NOMO-1 treated with dmso at 0.1 percent for 144 hours (cell line): Measurements from ENCODE around the gene COA6.

Experiments
- DNase-seq: peaks from one replicate; lab custom pipeline; 2025; ENCODE audit not compliant: unreplicated experiment; lab: John Stamatoyannopoulos, UW

Gene COA6

DNA sequence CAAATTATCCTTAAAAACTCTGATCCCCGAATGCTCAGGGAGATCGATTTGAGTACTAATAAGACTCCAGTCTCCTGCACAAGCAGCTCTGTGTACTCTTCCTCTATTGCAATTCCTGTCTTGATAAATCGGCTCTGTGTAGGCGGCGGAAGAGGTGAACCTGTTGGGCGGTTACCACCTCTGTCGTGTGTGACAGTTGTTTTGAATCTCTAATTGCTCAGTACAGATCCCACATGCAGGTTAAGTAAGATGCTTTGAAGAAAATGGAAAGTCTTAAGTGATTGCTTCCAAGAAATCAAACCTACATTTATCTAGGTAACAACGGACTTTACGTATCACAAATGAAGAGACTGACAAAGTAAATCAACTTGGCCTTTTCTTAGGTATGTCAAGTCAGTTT lies 35.5 kb downstream of the COA6 start:
- DNase-seq = no peak

DNA sequence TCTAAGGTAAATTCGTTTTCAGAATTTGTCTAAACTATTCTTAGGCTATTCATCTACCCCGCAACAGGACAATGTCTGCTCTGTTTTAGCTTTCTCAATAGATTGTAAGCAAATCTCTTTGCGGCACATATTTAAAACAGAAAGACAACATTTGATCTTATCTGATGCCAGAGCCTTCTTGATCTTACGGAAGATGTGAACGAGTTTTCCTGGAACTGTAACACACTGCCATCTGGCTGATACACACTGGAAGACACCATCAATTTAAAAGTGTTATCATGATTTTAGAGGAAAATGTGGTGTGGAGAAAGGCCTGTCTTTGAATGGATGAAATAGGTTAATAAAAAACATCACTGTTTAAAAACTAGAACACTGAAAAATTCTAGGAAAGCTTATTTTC lies 36.1 kb downstream of the COA6 start:
- no peak for DNase-seq

DNA sequence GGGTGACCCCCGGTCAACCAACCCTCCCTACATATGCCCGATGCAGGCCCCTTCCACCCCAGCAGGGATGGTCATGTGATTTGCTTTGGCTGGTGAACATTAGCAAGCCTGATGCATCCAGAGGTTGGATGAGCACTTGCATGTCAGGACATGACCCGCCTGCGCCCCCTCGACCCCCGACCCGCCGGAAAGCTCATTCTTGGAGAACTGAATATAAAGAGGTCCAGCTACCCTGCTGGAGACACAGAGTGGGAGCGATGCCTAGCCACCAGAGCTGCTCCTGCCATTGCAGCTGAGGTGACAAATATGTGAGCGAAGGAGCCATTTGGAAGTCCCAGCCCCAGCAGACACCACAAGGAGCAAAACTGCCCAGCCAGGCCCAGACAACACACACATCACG lies 39.6 kb downstream of the COA6 start:
- DNase-seq = no peak

DNA sequence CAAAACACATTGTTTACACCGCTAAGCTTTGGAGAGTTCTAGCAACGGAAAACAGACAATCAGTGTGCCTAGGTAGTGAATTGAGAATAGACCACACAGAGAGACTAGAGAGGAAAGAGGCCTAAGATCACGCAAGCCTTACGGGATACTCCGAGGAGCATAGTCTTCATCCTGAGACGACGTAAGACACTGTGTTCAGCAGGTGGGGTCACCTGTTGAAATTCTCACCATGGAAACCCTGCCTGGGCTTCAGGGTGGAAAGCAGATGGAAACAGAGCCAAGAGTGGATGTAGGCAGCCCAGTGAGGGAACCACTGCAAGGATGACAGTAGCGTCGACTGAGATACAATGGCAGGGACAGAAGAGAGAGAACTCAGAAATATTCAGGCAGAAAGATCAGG lies 40.2 kb downstream of the COA6 start:
- DNase-seq = no peak

DNA sequence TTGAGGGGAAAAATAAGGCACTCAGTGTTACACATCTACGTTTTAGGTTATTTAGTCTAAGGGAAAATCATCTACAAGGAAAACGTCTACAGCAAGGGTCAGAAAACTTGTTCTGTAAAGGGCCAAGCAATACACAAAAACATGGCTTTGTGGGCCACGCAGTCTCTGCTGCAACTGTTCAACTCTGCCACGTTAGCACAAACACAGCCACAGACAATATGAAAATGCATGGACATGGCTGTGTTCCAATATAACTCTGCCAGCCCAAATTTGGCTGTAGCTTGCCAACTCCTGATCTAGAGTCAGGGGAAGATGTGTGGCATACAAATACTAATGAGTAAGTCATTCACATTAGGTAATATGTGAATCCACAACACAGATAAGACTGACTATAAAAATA lies 40.7 kb downstream of the COA6 start:
- DNase-seq = no peak

DNA sequence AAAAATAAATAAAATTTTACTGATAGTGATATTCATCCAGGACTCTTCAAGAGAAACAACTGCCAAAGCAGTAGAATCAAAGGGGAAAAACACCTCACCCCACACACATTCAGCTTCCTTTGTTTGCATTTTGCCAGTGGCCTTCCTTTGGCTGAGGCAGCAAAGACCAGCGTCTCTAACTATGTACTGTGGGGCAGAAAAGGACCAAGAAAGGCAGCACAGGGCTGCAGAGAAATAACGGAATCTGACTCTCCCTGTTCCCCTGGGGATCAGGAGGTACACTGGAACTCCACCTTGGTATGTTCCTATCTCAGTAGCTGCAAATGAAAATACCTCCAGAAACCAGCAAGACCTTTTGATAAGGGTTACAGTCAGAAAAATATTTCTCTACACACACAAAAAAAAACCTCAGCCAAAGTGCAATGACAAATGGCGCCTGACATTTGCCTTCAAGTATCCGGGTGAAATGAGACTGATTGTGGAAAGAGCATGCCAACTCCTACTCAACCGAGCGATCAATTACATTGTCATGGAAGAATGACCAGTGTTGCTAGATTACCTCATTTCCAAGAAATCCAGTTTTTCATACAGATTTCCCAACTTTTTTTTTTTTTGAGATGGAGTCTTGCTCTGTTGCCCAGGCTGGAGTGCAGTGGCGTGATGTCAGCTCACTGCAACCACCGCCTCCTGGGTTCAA lies 54.8 kb downstream of the COA6 start:
- DNase-seq = no peak

DNA sequence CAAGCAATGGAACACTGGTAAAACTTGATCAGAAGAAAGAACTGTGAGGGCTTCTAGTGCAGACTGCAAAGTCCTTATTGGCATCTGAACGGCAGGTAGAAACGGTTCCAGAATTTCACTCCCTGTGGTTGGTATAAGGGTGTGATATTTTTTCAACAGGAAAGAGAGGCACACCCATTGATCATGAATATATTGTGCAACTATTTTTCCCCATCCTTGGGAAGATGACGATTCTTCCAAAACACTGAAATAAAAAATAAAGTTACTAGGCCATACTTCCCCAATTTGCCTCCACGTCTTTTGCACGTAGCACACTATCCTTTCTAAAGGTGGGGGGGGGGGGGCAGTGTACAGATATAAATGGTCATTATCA lies 56.2 kb downstream of the COA6 start:
- DNase-seq = no peak

DNA sequence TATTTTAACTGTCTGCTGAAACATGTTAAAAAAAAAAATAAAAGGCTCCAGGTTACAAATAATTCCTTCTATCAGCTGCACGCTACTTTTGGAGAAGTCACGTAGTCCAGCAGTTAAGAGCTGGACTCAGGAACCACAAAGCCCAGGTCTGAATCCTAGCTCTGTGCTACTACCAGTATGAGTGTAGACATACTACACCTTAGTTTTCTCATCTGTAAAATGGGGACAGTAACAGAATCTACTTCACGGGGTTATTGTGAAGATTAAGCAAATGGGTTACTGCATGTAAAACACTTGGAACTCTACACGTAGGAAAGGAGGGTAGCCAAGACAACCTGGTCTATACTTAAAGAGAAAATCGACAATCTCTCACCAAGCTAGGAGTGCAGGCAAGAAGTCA lies 57.4 kb downstream of the COA6 start:
- no peak for DNase-seq

DNA sequence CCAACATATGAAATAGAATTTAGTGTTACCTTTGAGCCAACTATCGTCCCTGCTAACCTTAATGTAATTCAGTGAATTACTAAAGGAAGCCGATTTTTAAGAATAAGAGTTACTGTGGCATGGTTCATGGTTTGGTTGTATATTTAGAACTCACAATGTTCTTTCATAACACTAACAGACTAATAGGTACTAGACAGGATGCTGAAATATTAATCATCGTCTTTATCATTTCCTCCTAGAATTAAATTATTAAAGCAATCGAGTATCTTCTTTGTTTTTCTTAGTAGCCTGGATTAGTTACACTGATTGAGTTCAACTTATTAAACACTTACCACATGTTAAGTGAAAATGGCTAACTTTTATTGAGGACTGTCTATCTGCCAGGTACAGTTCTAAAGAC lies 58.0 kb downstream of the COA6 start:
- DNase-seq = no peak

DNA sequence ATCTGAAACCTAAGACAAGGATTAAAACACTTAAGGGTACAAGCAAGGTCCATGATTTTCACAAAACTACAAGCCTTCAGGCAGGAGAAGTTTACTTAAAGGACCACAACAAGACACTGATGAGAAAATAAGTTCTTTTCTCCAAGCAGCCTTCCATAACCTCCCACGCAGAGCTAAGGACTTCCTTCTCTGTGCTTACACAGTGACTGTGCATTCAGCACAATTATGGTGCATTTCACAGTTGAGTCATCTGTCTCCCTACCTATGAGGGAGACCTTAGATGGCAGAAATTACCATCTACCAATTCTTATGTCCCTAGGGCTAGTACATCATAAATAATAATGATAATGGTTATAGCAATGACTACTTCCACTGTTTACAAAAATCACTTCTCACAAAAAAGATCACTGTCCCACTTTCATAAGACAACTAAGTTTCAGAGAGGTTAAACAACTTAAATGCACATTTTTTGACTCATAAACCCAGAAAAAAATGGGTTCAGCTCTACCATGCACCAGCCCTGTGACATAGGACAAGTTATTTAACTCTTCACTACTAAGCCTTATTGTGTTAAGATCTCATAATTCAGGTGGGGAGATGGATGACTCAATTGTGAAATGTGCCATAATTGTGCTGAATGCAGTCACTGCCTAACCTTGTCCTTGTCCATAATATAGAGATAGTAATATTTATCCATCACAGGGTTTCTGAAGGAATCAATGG lies 60.5 kb downstream of the COA6 start:
- DNase-seq = no peak
